Erythroblast (primary cell): ENCODE data around the gene TWIST2.

Experiments
- GATA1 ChIP-seq: IDR thresholded peaks from 2 replicates; pipeline ENCODE4 v1.6.1; 2011; ENCODE audit warnings: low read depth, mild to moderate bottlenecking, control low read depth, low read length, moderate library complexity
- POLR2A ChIP-seq: IDR thresholded peaks from 2 replicates; pipeline ENCODE4 v1.6.1; 2011; ENCODE audit warnings: mild to moderate bottlenecking, low read length

- TF ChIP-seq POLR2A (no peak), GATA1 (no peak)
Observed at GRCh38 chr2:238892796-238893195, 44.9 kb downstream of the TWIST2 start.
